Measurements from ENCODE around the gene ZNF223. TPM values are rescaled to one million over a fixed set of nuclear protein-coding genes. Genes with fewer than 3 reads are reported as not detected.
A peak's percentile ranks its signal among the peaks of the same experiment; 100 is the strongest.

ZNF223 gene
- total RNA-seq = under 1 TPM; 0.48 to 0.96 TPM

DNA sequence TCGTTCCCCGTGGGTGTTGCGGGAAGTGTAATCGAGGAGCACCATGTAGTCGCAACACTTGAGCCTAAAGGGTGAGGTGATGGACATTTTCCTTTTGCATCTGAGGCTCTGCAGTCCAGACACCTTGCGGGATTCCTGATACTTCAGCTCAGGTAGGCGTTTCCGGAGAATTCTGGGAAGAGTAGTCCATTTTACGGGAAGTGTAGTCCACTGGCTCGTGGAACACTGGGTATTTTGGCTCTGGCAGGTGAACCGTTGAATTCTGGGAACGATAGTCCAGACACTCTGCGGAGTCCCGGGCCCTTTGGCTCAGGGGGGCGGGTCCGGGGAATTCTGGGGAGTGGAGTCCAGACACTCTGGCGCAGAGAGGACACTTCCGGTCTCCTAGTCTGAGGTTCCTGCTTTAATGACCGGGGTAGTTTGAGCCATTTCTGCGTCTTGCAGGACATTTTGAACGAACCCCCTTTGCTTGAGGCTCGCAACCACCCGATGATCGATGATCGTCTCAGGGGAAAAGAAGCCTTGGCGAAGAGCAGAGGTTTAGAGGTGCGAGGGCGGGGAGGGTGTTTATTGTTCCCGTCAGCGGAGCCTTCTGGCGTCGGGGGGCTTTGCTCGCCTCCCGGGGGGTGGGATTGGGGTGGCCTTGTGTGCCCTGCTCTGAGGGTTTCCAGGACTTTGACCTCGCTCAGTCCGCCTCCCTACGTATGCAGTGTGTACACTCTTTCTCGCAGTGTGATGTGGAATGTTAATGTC, at the start of gene ZNF223:
ZNF223 (plus strand) TSS at position 387 of the 753 bp plus-strand sequence. CDS start 3,141 bp downstream, outside the sequence.
- intact Hi-C loops (cut with micrococcal nuclease) = loop anchor here (1.0 to 2.0 kb wide), 2 partner anchors 20 to 27 kb away; partner anchors contain the start of genes ZNF222 and ZNF284
- CTCF ChIA-PET = no interaction called here
- Mint-ChIP-seq H3K27me3 (ENCODE audit: low read depth) (no peaks in the 10 kb centered on the region), H3K4me3 (peak within 1 kb of the TSS; percentile 82), H3K9me3 (peaks cover 16% of the 10 kb centered on the region), H3K36me3 (ENCODE audit: low read depth) (peaks cover 24% of the 10 kb centered on the region), H3K27ac (peak within 1 kb of the TSS; percentile 73), H3K4me1 (ENCODE audit: low read depth) (peaks cover 18% of the 10 kb centered on the region)
- DNase-seq = peak; percentile 75

DNA sequence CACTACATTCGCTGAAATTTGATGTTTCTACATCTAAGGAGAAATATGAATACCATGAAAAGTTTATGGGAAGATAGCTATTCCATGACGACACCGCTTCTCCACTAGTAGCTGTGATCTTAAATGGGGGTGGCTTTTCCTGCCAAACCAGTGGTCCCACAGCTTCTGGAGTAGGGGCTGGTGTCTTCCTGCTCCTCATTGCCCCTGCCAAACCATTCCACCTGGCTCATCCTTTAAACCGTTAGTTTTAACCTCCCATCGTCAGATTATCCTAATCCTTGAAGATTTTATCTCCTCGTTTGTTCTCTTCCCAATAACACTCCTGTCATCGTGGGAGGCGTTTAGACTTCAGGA, 49.6 kb upstream of the ZNF223 start:
- peak overlapping the region; percentile 99 for H3K4me3 Mint-ChIP-seq
- peaks cover 13% of the 10 kb centered on the region for H3K4me1 Mint-ChIP-seq (ENCODE audit: low read depth)
- peaks cover 35% of the 10 kb centered on the region for H3K9me3 Mint-ChIP-seq
- H3K27me3 Mint-ChIP-seq (ENCODE audit: low read depth) = no peaks in the 10 kb centered on the region
- DNase-seq = no peak
- H3K36me3 Mint-ChIP-seq (ENCODE audit: low read depth) = peaks cover 33% of the 10 kb centered on the region
- peak overlapping the region; percentile 92 for H3K27ac Mint-ChIP-seq
- intact Hi-C loops (cut with micrococcal nuclease) = loop anchor here (1.0 to 10.0 kb wide), 8 partner anchors 18 to 305 kb away; partner anchors contain the start of genes ZNF155, ZNF222, ZNF224 and ZNF225
- CTCF ChIA-PET = no interaction called here

DNA sequence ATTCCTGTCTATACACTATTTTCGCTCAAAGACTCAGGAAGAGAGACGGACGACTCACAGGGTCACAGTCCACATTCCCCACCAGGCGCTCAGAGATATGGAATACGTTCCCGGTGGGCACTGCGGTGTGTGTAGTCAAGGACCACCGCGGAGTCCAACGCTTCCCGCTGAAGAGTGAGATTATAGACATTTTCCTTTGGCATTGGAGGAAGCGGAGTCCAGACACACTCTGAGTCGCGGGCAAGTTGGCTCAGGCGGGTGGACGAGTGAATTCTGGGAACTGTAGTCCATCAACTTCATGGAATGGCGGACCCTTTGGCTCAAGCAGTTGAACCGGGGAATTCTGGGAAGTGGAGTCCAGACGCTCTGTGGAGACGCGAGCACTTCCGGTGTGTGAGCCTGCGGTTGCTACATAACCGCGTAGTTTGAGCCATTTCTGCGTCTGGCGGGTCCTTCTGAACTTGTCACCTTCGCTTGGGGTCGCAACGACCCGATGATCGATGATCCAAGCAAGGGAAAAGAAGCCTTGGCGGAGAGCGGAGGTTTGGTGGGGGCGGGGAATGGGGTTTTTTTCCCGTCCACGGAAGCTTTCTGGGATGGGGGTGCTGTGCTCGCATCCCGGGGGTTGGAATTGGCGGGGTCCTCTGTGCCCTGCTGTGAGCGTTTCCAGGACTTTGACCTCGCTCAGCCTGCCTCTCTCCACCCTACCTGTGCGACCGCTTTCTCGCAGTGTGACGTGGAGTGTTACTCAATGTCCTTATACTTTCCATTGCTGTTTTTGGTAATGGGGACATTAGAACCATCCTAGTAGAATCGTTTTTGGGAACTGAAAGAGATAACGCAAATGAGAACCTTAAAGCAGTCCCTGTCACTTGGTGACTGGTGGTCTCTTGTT, 49.0 kb upstream of the ZNF223 start, which contains the start of gene ZNF230:
ZNF230 (plus strand) TSS at position 392 of the 895 bp plus-strand sequence. CDS start 4,122 bp downstream, outside the sequence.
- CTCF ChIA-PET = interaction anchor here (0.8 to 1.3 kb wide), 2 partner anchors 19 to 22 kb away, joined by 3 to 5 read pairs; partner anchors contain the start of genes ZNF155 and ZNF222

DNA sequence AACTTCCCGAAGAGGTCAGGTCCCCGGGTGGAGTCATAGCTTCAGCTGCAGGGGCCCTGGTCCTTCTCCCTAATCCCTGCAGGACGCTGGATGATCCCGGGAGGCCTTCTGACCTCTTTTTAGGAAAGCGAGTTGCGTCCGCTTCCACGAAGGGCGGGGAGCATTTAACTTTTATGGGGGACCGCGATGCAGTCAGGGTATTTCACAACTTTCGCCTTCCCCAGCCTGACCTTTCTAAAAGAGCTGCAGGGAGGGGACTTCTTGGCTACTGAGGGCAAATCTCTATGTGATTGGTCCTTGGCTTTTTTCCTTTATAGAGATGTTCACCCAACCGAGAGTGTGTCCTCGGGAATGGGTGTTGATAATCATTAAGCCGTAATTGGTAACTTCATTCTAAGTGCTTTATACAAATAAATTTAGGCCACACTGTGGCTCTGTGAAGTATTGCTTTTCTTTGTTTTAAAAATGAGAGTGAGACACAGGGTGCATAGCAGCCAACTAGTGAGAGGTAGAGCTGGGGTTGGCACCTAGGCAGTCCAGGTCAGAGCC, 48.3 kb upstream of the ZNF223 start:
- H3K4me1 Mint-ChIP-seq (ENCODE audit: low read depth) = peaks cover 13% of the 10 kb centered on the region
- no peak for DNase-seq
- no peaks in the 10 kb centered on the region for H3K27me3 Mint-ChIP-seq (ENCODE audit: low read depth)
- CTCF ChIA-PET = interaction anchor here (0.7 to 1.3 kb wide), 2 partner anchors 21 to 39 kb away, joined by 3 to 5 read pairs; partner anchors contain the start of gene ZNF222
- peaks cover 36% of the 10 kb centered on the region for H3K36me3 Mint-ChIP-seq (ENCODE audit: low read depth)
- intact Hi-C loops (cut with micrococcal nuclease) = loop anchor here (1.0 to 10.0 kb wide), 4 partner anchors 69 to 304 kb away; partner anchors contain the start of genes ZNF226, ZNF235, ZNF284 and ZNF45
- peaks cover 33% of the 10 kb centered on the region for H3K9me3 Mint-ChIP-seq
- peak overlapping the region; percentile 99 for H3K4me3 Mint-ChIP-seq
- peak overlapping the region; percentile 92 for H3K27ac Mint-ChIP-seq

More for the DNA sequence above, 49.0 kb upstream of the ZNF223 start, which contains the start of gene ZNF230:
- Mint-ChIP-seq H3K36me3 (ENCODE audit: low read depth) (peaks cover 33% of the 10 kb centered on the region), H3K4me3 (peak within 1 kb of the TSS; percentile 99), H3K27me3 (ENCODE audit: low read depth) (no peaks in the 10 kb centered on the region), H3K27ac (peak within 1 kb of the TSS; percentile 92), H3K4me1 (ENCODE audit: low read depth) (peaks cover 13% of the 10 kb centered on the region), H3K9me3 (peaks cover 34% of the 10 kb centered on the region)
- DNase-seq = peak; percentile 92
- intact Hi-C loops (cut with micrococcal nuclease) = loop anchor here (1.0 to 10.0 kb wide), 9 partner anchors 19 to 304 kb away; partner anchors contain the start of genes ZNF155, ZNF222, ZNF224 and ZNF225

DNA sequence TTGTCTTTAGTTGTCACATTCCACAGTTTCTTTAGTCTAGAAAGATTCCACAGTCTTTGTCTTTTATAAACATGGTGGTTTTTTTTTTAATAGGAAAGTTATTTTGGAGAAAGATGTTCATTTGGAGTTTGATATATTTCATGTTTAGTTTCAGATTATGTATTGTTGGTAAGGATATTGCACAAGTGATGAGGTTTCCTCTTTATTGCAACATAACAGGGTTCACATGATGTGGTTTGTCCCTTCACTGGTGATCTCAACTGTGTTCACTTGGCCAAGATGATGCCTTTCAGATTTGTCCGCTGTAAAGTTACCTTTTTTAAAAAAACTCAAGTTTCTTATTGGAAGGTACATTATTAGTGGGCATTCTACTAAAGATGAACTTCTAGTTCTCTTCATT, 45.9 kb upstream of the ZNF223 start:
- intact Hi-C loops (cut with micrococcal nuclease) = loop anchor here (10.0 kb wide), 1 partner anchor 159 kb away; the partner anchor contains the start of gene ZNF226
- Mint-ChIP-seq H3K4me1 (ENCODE audit: low read depth) (peaks cover 13% of the 10 kb centered on the region), H3K27ac (no peak overlapping the region), H3K4me3 (no peak overlapping the region), H3K27me3 (ENCODE audit: low read depth) (no peaks in the 10 kb centered on the region), H3K36me3 (ENCODE audit: low read depth) (peaks cover 58% of the 10 kb centered on the region), H3K9me3 (peaks cover 46% of the 10 kb centered on the region)
- no peak for DNase-seq
- CTCF ChIA-PET = no interaction called here

DNA sequence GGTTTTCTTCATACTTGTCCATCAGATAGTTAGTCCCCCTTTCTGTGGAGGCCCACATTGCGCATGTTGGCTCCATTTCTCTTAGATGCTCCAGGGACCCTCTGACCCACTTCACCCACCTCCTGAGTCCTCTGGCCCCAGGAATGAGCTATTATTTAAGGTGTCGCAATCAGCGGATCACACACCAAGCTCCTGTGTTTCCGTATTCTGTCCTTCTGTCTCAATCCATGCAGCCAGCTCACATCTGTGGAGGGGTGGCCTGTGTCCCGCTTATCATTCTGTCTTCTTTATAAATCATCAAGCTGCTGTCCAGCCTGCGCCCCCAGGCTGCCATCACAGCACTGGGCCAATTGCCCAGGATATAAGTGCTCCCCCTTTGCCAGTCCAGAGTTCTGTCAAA, 44.4 kb upstream of the ZNF223 start:
- Mint-ChIP-seq H3K27me3 (ENCODE audit: low read depth) (no peaks in the 10 kb centered on the region), H3K4me3 (no peak overlapping the region), H3K36me3 (ENCODE audit: low read depth) (peaks cover 67% of the 10 kb centered on the region), H3K27ac (no peak overlapping the region), H3K9me3 (peaks cover 57% of the 10 kb centered on the region), H3K4me1 (ENCODE audit: low read depth) (peaks cover 6% of the 10 kb centered on the region)
- CTCF ChIA-PET = no interaction called here
- DNase-seq = no peak
- intact Hi-C loops (cut with micrococcal nuclease) = loop anchor here (10.0 kb wide), 1 partner anchor 157 kb away; the partner anchor contains the start of gene ZNF226

DNA sequence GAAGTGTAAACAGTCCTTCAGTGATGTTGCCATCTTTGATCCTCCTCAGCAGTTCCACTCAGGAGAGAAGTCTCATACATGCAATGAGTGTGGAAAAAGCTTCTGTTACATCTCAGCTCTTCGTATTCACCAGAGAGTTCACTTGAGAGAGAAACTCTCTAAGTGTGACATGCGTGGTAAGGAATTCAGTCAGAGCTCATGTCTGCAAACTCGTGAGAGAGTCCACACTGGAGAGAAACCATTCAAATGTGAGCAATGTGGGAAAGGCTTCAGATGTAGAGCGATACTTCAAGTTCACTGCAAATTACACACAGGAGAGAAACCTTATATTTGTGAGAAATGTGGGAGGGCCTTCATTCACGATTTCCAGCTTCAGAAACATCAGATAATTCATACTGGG, 41.4 kb upstream of the ZNF223 start:
- Mint-ChIP-seq H3K27me3 (ENCODE audit: low read depth) (no peaks in the 10 kb centered on the region), H3K4me1 (ENCODE audit: low read depth) (no peaks in the 10 kb centered on the region), H3K36me3 (ENCODE audit: low read depth) (peaks cover 69% of the 10 kb centered on the region), H3K27ac (no peak overlapping the region), H3K9me3 (peaks cover 77% of the 10 kb centered on the region), H3K4me3 (no peak overlapping the region)
- DNase-seq = no peak
- intact Hi-C loops (cut with micrococcal nuclease) = no loop called here
- CTCF ChIA-PET = interaction anchor here (0.6 kb wide), 1 partner anchor 828 kb away, joined by 4 read pairs; no protein-coding TSS in a partner anchor

DNA sequence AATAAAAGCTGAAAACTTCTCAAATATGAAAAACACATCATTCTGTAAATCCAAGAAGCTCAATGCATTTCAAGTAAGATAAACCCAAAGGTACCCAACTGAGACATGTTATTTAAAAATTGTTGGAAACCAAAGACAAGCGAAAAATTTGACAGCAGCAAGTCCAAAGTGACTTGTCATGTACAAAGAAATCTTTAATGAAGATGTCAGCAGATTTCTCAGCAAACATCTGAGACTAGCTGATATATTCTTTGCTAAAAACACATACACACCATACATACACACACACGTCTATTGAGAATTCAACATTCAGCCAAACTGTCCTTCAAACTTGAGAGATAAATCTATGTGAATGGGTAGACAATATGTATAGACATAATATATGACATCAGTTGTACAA, 32.3 kb upstream of the ZNF223 start:
- CTCF ChIA-PET = no interaction called here
- Mint-ChIP-seq H3K4me3 (no peak overlapping the region), H3K27ac (no peak overlapping the region), H3K9me3 (peaks cover 19% of the 10 kb centered on the region), H3K4me1 (ENCODE audit: low read depth) (no peaks in the 10 kb centered on the region), H3K27me3 (ENCODE audit: low read depth) (no peaks in the 10 kb centered on the region), H3K36me3 (ENCODE audit: low read depth) (no peaks in the 10 kb centered on the region)
- intact Hi-C loops (cut with micrococcal nuclease) = no loop called here
- DNase-seq = no peak

DNA sequence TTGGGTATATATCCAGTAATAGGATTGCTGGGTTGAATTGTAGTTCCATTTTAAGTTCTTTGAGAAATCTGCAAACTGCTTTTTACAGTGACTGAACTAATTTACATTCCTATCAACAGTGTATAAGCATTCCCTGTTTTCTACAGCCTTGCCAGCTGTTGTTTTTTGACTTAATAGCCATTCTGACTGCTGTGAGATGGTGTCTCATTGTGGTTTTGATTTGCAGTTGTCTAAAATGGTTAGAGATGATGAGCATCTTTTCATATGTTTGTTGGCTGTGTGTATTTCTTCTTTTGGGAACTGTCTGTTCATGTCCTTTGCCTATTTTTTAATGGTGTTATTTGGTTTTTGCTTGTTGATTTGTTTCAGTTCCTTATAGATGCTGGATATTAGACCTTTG, 30.6 kb upstream of the ZNF223 start:
- peaks cover 6% of the 10 kb centered on the region for H3K36me3 Mint-ChIP-seq (ENCODE audit: low read depth)
- peaks cover 15% of the 10 kb centered on the region for H3K4me1 Mint-ChIP-seq (ENCODE audit: low read depth)
- H3K27me3 Mint-ChIP-seq (ENCODE audit: low read depth) = no peaks in the 10 kb centered on the region
- no peak overlapping the region for H3K27ac Mint-ChIP-seq
- intact Hi-C loops (cut with micrococcal nuclease) = no loop called here
- DNase-seq = no peak
- H3K4me3 Mint-ChIP-seq = no peak overlapping the region
- CTCF ChIA-PET = no interaction called here
- H3K9me3 Mint-ChIP-seq = peaks cover 13% of the 10 kb centered on the region

DNA sequence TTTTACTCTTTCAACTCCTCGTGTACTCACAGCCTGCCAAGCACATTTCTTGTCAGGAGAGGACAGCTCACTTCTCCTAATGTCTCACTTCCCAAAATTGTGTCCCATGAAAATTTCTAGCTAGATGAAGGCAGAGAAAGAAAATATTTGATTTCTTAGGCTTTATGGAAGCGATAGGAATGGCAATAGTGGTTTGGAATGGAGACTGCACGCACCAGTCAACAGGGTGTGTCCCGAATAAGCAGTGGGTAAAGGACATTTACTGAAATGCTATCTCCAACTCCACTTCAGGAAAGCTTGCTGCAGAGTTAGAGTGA, 27.0 kb upstream of the ZNF223 start:
- intact Hi-C loops (cut with micrococcal nuclease) = loop anchor here (1.0 to 2.0 kb wide), 3 partner anchors 23 to 41 kb away; partner anchors contain the start of genes ZNF155 and ZNF230

DNA sequence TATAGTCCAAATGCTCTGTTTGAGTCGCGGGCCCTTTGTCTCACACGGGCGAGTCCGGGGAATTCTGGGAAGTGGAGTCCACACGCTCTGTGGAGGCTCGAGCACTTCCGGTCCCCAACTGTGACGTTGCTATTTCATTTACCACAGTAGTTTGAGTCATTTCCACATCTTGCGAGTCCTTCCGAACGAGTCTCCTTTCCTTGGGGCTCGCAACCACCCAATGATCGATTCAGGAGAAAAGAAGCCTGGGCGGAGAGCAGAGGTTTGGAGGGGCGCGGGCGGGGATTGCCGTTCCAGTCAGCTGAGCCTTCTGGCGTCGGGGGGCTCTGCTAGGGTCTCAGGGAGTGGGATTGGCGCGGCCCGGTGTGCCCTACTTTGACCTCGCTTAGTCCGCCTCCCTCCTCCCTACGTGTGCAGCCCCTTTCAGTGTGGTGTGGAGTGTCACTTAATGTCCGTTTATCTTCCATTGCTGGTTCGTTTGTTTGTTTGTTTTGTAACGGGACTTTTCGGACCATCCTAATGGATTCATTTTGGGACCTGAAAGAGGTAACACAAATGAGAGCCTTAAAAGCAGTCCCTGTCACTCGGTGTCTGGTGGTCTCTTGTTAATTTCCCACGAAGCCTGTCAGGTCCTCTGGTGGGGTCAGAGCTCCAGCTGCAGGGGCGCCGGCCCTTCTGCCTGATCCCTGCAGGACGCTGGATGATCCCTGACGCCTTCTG, 26.5 kb upstream of the ZNF223 start, which contains the start of gene ZNF222:
ZNF222 (plus strand) TSS at position 163 of the 720 bp plus-strand sequence; CDS start at position 221, 58 bp downstream.
- H3K27me3 Mint-ChIP-seq (ENCODE audit: low read depth) = no peaks in the 10 kb centered on the region
- CTCF ChIA-PET = interaction anchor here (0.9 kb wide), 1 partner anchor 22 kb away, joined by 5 read pairs; no protein-coding TSS in a partner anchor
- H3K27ac Mint-ChIP-seq = peak within 1 kb of the TSS; percentile 77
- intact Hi-C loops (cut with micrococcal nuclease) = loop anchor here (1.0 to 2.0 kb wide), 3 partner anchors 23 to 41 kb away; partner anchors contain the start of genes ZNF155 and ZNF230
- H3K36me3 Mint-ChIP-seq (ENCODE audit: low read depth) = peaks cover 41% of the 10 kb centered on the region
- H3K4me3 Mint-ChIP-seq = peak within 1 kb of the TSS; percentile 87
- DNase-seq = peak; percentile 92
- H3K9me3 Mint-ChIP-seq = peaks cover 24% of the 10 kb centered on the region
- H3K4me1 Mint-ChIP-seq (ENCODE audit: low read depth) = peaks cover 15% of the 10 kb centered on the region

More for the DNA sequence above, 27.0 kb upstream of the ZNF223 start:
- peak overlapping the region; percentile 87 for H3K4me3 Mint-ChIP-seq
- no peaks in the 10 kb centered on the region for H3K27me3 Mint-ChIP-seq (ENCODE audit: low read depth)
- peaks cover 20% of the 10 kb centered on the region for H3K9me3 Mint-ChIP-seq
- DNase-seq = no peak
- H3K36me3 Mint-ChIP-seq (ENCODE audit: low read depth) = peaks cover 36% of the 10 kb centered on the region
- CTCF ChIA-PET = interaction anchor here (0.9 kb wide), 1 partner anchor 21 kb away, joined by 5 read pairs; no protein-coding TSS in a partner anchor
- H3K27ac Mint-ChIP-seq = no peak overlapping the region
- peaks cover 15% of the 10 kb centered on the region for H3K4me1 Mint-ChIP-seq (ENCODE audit: low read depth)

All from activated naive CD4-positive, alpha-beta T cell treated with anti-CD3 and anti-CD28 coated beads for 36 hours (primary cell).